ENCODE measurements around the gene ARHGEF3. TPM values are rescaled to one million over a fixed set of nuclear protein-coding genes. Genes with fewer than 3 reads are reported as not detected.

The ARHGEF3 gene
- total RNA-seq, 1 experiment from 2014 or later = 10.2 TPM

- no TSS peak for BruUV-seq (replicated peaks)
- intact Hi-C loops (cut with micrococcal nuclease; ENCODE audit: unreplicated experiment) = no loop called here
- Histone ChIP-seq H3K27me3 (replicated peaks; ENCODE audit: control insufficient read depth, insufficient read depth, low read length) (no peaks in the 10 kb centered on the region), H3K4me3 (ENCODE audit: low read depth, low read length) (no peak overlapping the region), H3K36me3 (ENCODE audit: control insufficient read depth, insufficient read depth, low read length) (no peaks in the 10 kb centered on the region), H3K9me3 (no peaks in the 10 kb centered on the region), H3K4me1 (peaks cover 7% of the 10 kb centered on the region; the same call in 1 of the 2 replicates)
- Mint-ChIP-seq H3K4me3 (ENCODE audit: unreplicated experiment) (no peak overlapping the region), H3K27ac (ENCODE audit: unreplicated experiment) (no peak overlapping the region), H3K27me3 (ENCODE audit: insufficient read depth, unreplicated experiment) (no peaks in the 10 kb centered on the region), H3K36me3 (ENCODE audit: insufficient read depth, unreplicated experiment) (no peaks in the 10 kb centered on the region), H3K4me1 (ENCODE audit: low read depth, unreplicated experiment) (no peaks in the 10 kb centered on the region), H3K9me3 (ENCODE audit: unreplicated experiment) (no peaks in the 10 kb centered on the region)
- CTCF ChIA-PET = interaction anchor here (0.6 to 0.7 kb wide), 2 partner anchors 10 to 11 kb away, joined by 3 to 11 read pairs; no protein-coding TSS in a partner anchor
- DNase-seq = peak in 1 of 2 experiments; percentile 32
- POLR2A ChIA-PET = no interaction called here
- no peak for TF ChIP-seq CTCF (IDR thresholded peaks at IDR 0.05; ENCODE audit: insufficient read depth in 1 of 2, low read depth in 1 of 2, low read length in 1 of 2, severe bottlenecking in 1 of 2, unreplicated experiment in 1 of 2)
These were observed 112.4 kb downstream of the ARHGEF3 start for GRCh38 chr3:56689303-56689702.

GRCh38 chr3:56688191-56688590 lies 113.6 kb downstream of the ARHGEF3 start:
- Histone ChIP-seq H3K4me1 (peaks cover 7% of the 10 kb centered on the region; the same call in 1 of the 2 replicates), H3K27me3 (replicated peaks; ENCODE audit: control insufficient read depth, insufficient read depth, low read length) (no peaks in the 10 kb centered on the region), H3K4me3 (ENCODE audit: low read depth, low read length) (no peak overlapping the region), H3K36me3 (ENCODE audit: control insufficient read depth, insufficient read depth, low read length) (no peaks in the 10 kb centered on the region), H3K9me3 (no peaks in the 10 kb centered on the region)
- Mint-ChIP-seq H3K36me3 (ENCODE audit: insufficient read depth, unreplicated experiment) (peaks cover 10% of the 10 kb centered on the region), H3K27ac (ENCODE audit: unreplicated experiment) (no peak overlapping the region), H3K4me3 (ENCODE audit: unreplicated experiment) (no peak overlapping the region), H3K27me3 (ENCODE audit: insufficient read depth, unreplicated experiment) (no peaks in the 10 kb centered on the region), H3K9me3 (ENCODE audit: unreplicated experiment) (no peaks in the 10 kb centered on the region), H3K4me1 (ENCODE audit: low read depth, unreplicated experiment) (no peaks in the 10 kb centered on the region)
- POLR2A ChIA-PET = no interaction called here
- BruUV-seq (replicated peaks) = no TSS peak
- TF ChIP-seq CTCF (IDR thresholded peaks at IDR 0.05; ENCODE audit: insufficient read depth in 1 of 2, low read depth in 1 of 2, low read length in 1 of 2, severe bottlenecking in 1 of 2, unreplicated experiment in 1 of 2) = no peak
- intact Hi-C loops (cut with micrococcal nuclease; ENCODE audit: unreplicated experiment) = no loop called here
- CTCF ChIA-PET = no interaction called here
- no peak for DNase-seq

- H3K27ac Mint-ChIP-seq (ENCODE audit: unreplicated experiment) = peak overlapping the region; percentile 84
- peak in 1 of 2 experiments; percentile 6 for DNase-seq
- no peaks in the 10 kb centered on the region for H3K9me3 ChIP-seq
- no peaks in the 10 kb centered on the region for H3K27me3 ChIP-seq (replicated peaks; ENCODE audit: control insufficient read depth, insufficient read depth, low read length)
- peaks cover 7% of the 10 kb centered on the region for H3K4me1 Mint-ChIP-seq (ENCODE audit: low read depth, unreplicated experiment)
- BruUV-seq (replicated peaks) = no TSS peak
- H3K36me3 Mint-ChIP-seq (ENCODE audit: insufficient read depth, unreplicated experiment) = peaks cover 36% of the 10 kb centered on the region
- CTCF ChIA-PET = no interaction called here
- no peaks in the 10 kb centered on the region for H3K36me3 ChIP-seq (ENCODE audit: control insufficient read depth, insufficient read depth, low read length)
- intact Hi-C loops (cut with micrococcal nuclease; ENCODE audit: unreplicated experiment) = no loop called here
- no peaks in the 10 kb centered on the region for H3K9me3 Mint-ChIP-seq (ENCODE audit: unreplicated experiment)
- peak overlapping the region; percentile 94 for H3K4me3 Mint-ChIP-seq (ENCODE audit: unreplicated experiment)
- POLR2A ChIA-PET = no interaction called here
- H3K4me3 ChIP-seq (ENCODE audit: low read depth, low read length) = peak overlapping the region; percentile 94
- no peak for TF ChIP-seq CTCF (IDR thresholded peaks at IDR 0.05; ENCODE audit: insufficient read depth in 1 of 2, low read depth in 1 of 2, low read length in 1 of 2, severe bottlenecking in 1 of 2, unreplicated experiment in 1 of 2)
- H3K27me3 Mint-ChIP-seq (ENCODE audit: insufficient read depth, unreplicated experiment) = no peaks in the 10 kb centered on the region
- H3K4me1 ChIP-seq = peaks cover 17% of the 10 kb centered on the region
These were observed 117.7 kb downstream of the ARHGEF3 start for GRCh38 chr3:56684029-56684428.
